Prostate gland (tissue), 2 donors: Measurements from ENCODE around the gene GALM.

ENCODE experiments used
- CTCF ChIP-seq, 4 experiments: fragments of 200-600 bp in 2 of 4; fragments of 450-650 bp in 2 of 4; sonication (generic) in 2 of 4; IDR thresholded peaks; 1 replicate in 3 of 4; 2 replicates in 1 of 4; pipeline ENCODE4 v1.5.1; 2016 to 2019; ENCODE audit warnings: antibody characterized with exemption in 4 of 4, mild to moderate bottlenecking in 2 of 4, moderate library complexity in 2 of 4
- POLR2A ChIP-seq: fragments of 450-650 bp; IDR thresholded peaks from one replicate; pipeline ENCODE4 v1.6.1; 2016; ENCODE audit warnings: antibody characterized with exemption, mild to moderate bottlenecking
- POLR2AphosphoS5 ChIP-seq: sonication (generic); formaldehyde crosslinking; IDR thresholded peaks from one replicate; pipeline ENCODE4 v1.6.1; 2017; ENCODE audit warnings: antibody characterized with exemption

GRCh38 chr2:38775921-38776225, 110.0 kb downstream of the GALM start:
- TF ChIP-seq CTCF (IDR thresholded peaks at IDR 0.05) (no peak), POLR2A (no peak), POLR2AphosphoS5 (no peak)
